GM21360 (cell line): ENCODE measurements around the gene ERV3-1.
A peak's percentile ranks its signal among the peaks of the same experiment; 100 is the strongest.
"Not testable (repeated sequence)": the region's sequence is repeated elsewhere in the genome, so short reads cannot be mapped to it uniquely, and the experiment has no call there.

Source experiments
- ATAC-seq: cut with Tn5 transposase; IDR thresholded peaks from one replicate; pipeline ENCODE4 v1.9.1; 2021; ENCODE audit warnings: mild to moderate bottlenecking, moderate library complexity; ENCODE audit not compliant: unreplicated experiment

ERV3-1 gene

GRCh38 chr7:65006094-65006992 is at the start of gene ERV3-1:
TSS of gene ERV3-1 (minus strand) at chr7:65006687. CDS start at chr7:64993026, 13,661 bp downstream.
- peak; percentile 100 for ATAC-seq

- ATAC-seq, result not testable (repeated sequence)
Measured at GRCh38 chr7:65055786-65056185, 49.3 kb upstream of the ERV3-1 start.

GRCh38 chr7:65054466-65054994 is 48.0 kb upstream of the ERV3-1 start:
- not testable (repeated sequence) for ATAC-seq

GRCh38 chr7:65051654-65052053 is 45.2 kb upstream of the ERV3-1 start:
- not testable (repeated sequence) for ATAC-seq

- not testable (repeated sequence) for ATAC-seq
Measured at GRCh38 chr7:65051139-65051538, 44.7 kb upstream of the ERV3-1 start.

- not testable (repeated sequence) for ATAC-seq
Measured at GRCh38 chr7:65046329-65046728, 39.8 kb upstream of the ERV3-1 start.

GRCh38 chr7:65045589-65045988 is 39.1 kb upstream of the ERV3-1 start:
- ATAC-seq, result not testable (repeated sequence)

GRCh38 chr7:65038767-65039166 is 32.3 kb upstream of the ERV3-1 start:
- peak; percentile 17 for ATAC-seq

- peak; percentile 89 for ATAC-seq
Measured at GRCh38 chr7:65037740-65038688, 31.5 kb upstream of the ERV3-1 start.

- not testable (repeated sequence) for ATAC-seq
Measured at GRCh38 chr7:65036526-65036925, 30.0 kb upstream of the ERV3-1 start.

GRCh38 chr7:65035469-65035868 is 29.0 kb upstream of the ERV3-1 start:
- not testable (repeated sequence) for ATAC-seq

- ATAC-seq, result not testable (repeated sequence)
Measured at GRCh38 chr7:65034120-65034782, 27.8 kb upstream of the ERV3-1 start.

GRCh38 chr7:65033391-65033790 is 26.9 kb upstream of the ERV3-1 start:
- not testable (repeated sequence) for ATAC-seq

GRCh38 chr7:65025023-65025422 is 18.5 kb upstream of the ERV3-1 start:
- not testable (repeated sequence) for ATAC-seq

GRCh38 chr7:65020978-65021377 is 14.5 kb upstream of the ERV3-1 start:
- ATAC-seq, result not testable (repeated sequence)

- ATAC-seq, result not testable (repeated sequence)
Measured at GRCh38 chr7:65009881-65010280, 3.4 kb upstream of the ERV3-1 start.

GRCh38 chr7:65009394-65009793 is 2.9 kb upstream of the ERV3-1 start:
- not testable (repeated sequence) for ATAC-seq

GRCh38 chr7:65007036-65007435 is 549 bp upstream of the ERV3-1 start:
- ATAC-seq, result not testable (repeated sequence)

GRCh38 chr7:65004575-65004974 is 1.9 kb downstream of the ERV3-1 start:
- ATAC-seq, result no peak

- no peak for ATAC-seq
Measured at GRCh38 chr7:65002972-65003585, 3.4 kb downstream of the ERV3-1 start.
